Measurements from ENCODE around the gene SGIP1. TPM values are rescaled to one million over a fixed set of nuclear protein-coding genes. Genes with fewer than 3 reads are reported as not detected.
"Not testable (repeated sequence)": the region's sequence is repeated elsewhere in the genome, so short reads cannot be mapped to it uniquely, and the experiment has no call there.

The SGIP1 gene
- total RNA-seq, 1 donor, result 2.2 TPM

GRCh38 chr1:66795839-66796238, 261.9 kb downstream of the SGIP1 start:
- not testable (repeated sequence) for DNase-seq (ENCODE audit: low read depth in 2 of 3, low spot score in 2 of 3)

Small RNAs within 50 kb of the gene (small RNA-seq; reads per million reads assigned to genes)
- gene MIR3117, result 9.5 reads per million, percentile 92 among the genes with 10 or more reads in this experiment

Other genes with a start within 250 kb of the SGIP1 start
- gene DYNLT5, start 218.3 kb downstream of the SGIP1 start, total RNA-seq, result 15.1 TPM

All from hematopoietic multipotent progenitor cell (in vitro differentiated cells).